ENCODE data around the gene ST14. TPM values are rescaled to one million over a fixed set of nuclear protein-coding genes. Genes with fewer than 3 reads are reported as not detected.
"Not testable (repeated sequence)": the region's sequence is repeated elsewhere in the genome, so short reads cannot be mapped to it uniquely, and the experiment has no call there.

The ST14 gene
- total RNA-seq, 1 experiment from 2014 or later, result 0.37 TPM

DNA sequence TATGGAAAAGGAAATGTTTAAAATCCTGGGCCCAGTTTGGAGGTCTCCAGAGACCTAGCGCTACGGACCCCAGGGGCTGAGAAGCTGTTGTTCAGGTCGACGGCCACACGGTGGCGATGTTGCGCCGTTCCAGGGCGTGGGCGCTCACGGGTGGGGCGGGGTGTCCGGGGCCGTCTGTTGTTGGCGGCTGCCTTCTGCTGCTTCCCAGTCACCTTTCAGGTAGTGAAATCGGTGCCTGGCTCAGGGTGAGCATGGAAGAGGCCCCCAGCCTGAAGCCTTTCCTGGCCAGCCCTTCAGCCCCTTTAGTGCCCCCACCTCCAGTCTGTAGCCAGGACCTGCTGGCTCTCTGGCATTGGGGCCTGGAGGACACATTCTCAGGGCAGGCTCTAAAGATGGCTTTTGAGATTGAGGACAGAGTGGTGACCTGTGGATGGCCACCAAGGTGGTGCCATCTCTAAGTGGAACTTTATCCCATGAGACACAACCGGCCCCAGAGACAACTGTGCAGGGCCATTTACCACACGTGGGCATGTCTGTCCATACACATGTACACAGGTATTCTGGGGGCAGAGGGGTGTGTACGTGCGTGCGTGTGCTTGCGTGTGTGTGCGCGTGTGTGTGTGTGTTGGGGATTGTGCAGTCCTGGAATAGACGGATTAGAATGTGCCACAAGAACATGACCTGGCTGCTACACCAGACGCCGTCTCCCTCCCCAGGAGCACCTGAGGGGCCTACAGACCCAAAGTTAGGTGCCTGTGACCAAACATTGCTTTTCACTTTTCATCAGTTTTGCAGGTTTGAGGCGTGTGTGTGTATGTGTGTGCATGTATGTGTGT lies 53.8 kb downstream of the ST14 start:
- in situ Hi-C loops (cut with HindIII; ENCODE audit: low pct_unique_long_range_greater_than_20kb, low sequenced_read_pairs), result no loop called here
- peak; percentile 11 for DNase-seq (ENCODE audit: low read depth)

GRCh38 chr11:130213979-130214281 lies 54.3 kb downstream of the ST14 start:
- DNase-seq (ENCODE audit: low read depth), result no peak
- in situ Hi-C loops (cut with HindIII; ENCODE audit: low pct_unique_long_range_greater_than_20kb, low sequenced_read_pairs), result no loop called here

GRCh38 chr11:130214861-130215530 lies 55.4 kb downstream of the ST14 start:
- DNase-seq (ENCODE audit: low read depth), result no peak
- in situ Hi-C loops (cut with HindIII; ENCODE audit: low pct_unique_long_range_greater_than_20kb, low sequenced_read_pairs), result no loop called here

- in situ Hi-C loops (cut with HindIII; ENCODE audit: low pct_unique_long_range_greater_than_20kb, low sequenced_read_pairs), result no loop called here
- no peak for DNase-seq (ENCODE audit: low read depth)
These were observed 56.1 kb downstream of the ST14 start for GRCh38 chr11:130215531-130216220.

- in situ Hi-C loops (cut with HindIII; ENCODE audit: low pct_unique_long_range_greater_than_20kb, low sequenced_read_pairs), result no loop called here
These were observed 56.6 kb downstream of the ST14 start for GRCh38 chr11:130216221-130216550.

GRCh38 chr11:130216591-130217132 lies 57.1 kb downstream of the ST14 start:
- no peak for DNase-seq (ENCODE audit: low read depth)
- in situ Hi-C loops (cut with HindIII; ENCODE audit: low pct_unique_long_range_greater_than_20kb, low sequenced_read_pairs), result no loop called here

More at GRCh38 chr11:130216221-130216550, 56.6 kb downstream of the ST14 start:
- no peak for DNase-seq (ENCODE audit: low read depth)

GRCh38 chr11:130217133-130218031 lies 57.8 kb downstream of the ST14 start:
- no peak for DNase-seq (ENCODE audit: low read depth)
- in situ Hi-C loops (cut with HindIII; ENCODE audit: low pct_unique_long_range_greater_than_20kb, low sequenced_read_pairs), result no loop called here

- in situ Hi-C loops (cut with HindIII; ENCODE audit: low pct_unique_long_range_greater_than_20kb, low sequenced_read_pairs), result no loop called here
- DNase-seq (ENCODE audit: low read depth), result no peak
These were observed 59.0 kb downstream of the ST14 start for GRCh38 chr11:130218501-130219070.

DNA sequence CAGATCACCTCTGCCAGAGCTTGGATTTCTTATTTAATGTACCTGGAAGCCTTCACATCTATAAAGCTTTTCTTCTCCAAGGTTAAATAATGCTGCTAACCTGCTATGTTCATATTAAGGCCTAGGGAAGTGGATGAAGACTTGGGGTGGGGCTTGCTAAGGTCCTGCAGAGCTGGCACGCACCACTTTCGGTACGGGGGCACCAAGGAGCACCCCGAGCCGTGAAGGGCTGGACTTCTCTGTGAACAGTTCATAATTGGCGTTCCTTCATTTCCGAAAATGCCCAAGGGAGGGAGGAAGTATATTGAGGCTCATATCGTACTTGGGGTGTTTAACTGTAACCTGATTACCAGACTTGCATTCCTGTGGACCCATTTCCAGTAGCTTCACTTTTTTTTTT lies 59.6 kb downstream of the ST14 start:
- DNase-seq (ENCODE audit: low read depth), result no peak
- in situ Hi-C loops (cut with HindIII; ENCODE audit: low pct_unique_long_range_greater_than_20kb, low sequenced_read_pairs), result no loop called here

DNA sequence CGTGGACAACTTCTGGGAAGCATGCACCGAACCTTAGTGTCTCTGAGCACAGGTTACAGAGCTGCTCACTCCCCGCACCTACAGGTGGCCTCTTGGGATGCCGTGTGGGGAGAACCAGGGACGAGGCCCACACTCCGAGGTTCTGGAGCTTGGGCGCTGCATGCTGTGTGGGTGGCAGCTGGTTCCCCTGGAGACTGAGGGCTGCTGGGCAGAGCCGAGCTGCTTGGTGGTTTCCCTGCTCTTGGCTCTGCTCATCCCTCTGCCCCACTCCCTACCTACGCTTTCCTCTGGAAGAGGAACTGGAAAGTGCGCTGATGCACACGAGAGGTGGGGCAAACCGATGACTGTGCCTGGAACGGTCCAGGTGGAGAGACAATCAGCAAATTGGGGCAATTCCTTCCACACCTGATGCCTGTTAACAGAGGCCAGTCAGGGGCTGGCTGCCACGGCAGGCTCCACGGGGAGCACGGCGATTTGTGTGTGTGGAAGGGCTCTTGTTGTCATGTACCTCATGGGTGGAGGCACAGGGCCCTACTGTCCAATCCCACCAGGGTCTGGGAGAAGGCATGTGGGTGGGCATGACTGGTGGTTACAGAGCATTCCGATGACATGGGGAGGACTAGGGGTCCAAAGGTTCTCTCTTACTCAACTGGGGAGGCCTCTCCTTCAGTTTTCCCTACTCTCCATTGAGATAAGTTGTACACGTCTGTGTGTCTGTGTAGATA lies 60.9 kb downstream of the ST14 start:
- in situ Hi-C loops (cut with HindIII; ENCODE audit: low pct_unique_long_range_greater_than_20kb, low sequenced_read_pairs), result no loop called here
- no peak for DNase-seq (ENCODE audit: low read depth)

DNA sequence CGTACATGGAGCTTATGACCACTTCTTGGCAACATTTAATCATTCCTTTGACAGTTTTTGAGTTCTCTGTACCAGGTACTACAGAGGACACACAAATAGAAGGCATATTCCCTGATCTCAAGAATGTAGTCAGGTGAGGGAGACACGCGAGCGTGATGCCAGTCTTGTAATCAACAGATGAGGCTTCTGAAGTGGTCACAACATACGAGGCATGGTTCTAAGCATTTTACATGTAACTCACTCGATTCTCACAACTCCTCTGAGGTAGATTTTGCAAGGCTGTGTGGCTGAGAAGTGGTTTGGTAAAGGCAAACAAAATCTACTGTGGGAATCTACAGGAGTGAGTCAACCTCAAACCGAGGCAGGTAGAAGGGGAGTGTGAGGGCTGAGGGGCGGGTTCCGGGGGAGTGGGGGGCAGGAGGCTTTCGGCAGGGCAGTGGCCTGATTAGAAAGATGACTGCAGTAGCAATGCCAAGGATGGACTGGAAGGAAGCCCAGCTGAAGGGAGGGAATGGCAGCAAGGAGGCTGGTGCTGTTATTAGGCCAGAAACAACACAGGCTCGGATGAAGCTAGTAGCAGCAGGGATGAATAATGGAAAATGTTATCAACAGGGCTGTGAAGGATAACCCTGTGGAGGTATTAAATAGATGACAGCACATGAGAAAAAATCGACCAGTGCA lies 63.8 kb downstream of the ST14 start:
- in situ Hi-C loops (cut with HindIII; ENCODE audit: low pct_unique_long_range_greater_than_20kb, low sequenced_read_pairs), result no loop called here
- no peak for DNase-seq (ENCODE audit: low read depth)

DNA sequence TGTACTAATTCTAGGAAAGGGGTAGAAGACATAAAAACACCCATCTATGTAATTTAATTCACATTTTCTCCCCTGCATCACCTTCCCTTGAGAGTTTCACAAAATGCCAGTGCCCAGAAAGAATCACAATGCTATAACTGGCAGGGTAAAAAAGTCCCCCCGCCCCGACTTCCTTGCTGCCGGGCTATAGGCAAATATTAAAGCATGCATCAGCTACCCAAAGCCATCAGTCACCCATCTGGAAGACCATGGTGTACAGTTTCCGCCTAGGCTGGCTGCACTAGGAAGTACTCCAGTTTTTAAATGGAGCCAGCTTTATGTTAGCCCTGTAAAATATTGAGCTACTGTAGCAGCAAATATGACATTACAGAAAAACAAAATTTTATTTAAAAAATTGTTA lies 67.8 kb downstream of the ST14 start:
- DNase-seq (ENCODE audit: low read depth), result no peak
- in situ Hi-C loops (cut with HindIII; ENCODE audit: low pct_unique_long_range_greater_than_20kb, low sequenced_read_pairs), result no loop called here

DNA sequence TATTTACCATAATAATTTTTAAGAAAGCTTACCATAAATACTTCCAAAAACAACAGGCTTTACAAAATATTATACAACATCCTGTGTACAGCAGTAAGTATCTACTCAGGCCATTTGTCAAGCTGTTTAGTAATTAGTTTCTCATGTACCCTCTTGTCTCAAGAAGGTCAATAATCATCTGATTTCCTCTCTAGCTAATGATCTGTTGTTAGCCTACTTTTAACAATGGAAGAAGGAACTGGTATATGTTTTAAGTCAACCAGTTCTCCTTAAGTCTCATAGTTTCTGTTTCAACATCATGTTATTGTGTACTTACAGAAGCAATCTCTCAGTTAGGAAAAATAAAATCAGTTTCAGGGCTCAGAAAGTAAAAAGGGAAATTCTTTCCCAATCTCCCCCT lies 73.9 kb downstream of the ST14 start:
- DNase-seq (ENCODE audit: low read depth); in situ Hi-C loops (cut with HindIII; ENCODE audit: low pct_unique_long_range_greater_than_20kb, low sequenced_read_pairs): not testable (repeated sequence)

DNA sequence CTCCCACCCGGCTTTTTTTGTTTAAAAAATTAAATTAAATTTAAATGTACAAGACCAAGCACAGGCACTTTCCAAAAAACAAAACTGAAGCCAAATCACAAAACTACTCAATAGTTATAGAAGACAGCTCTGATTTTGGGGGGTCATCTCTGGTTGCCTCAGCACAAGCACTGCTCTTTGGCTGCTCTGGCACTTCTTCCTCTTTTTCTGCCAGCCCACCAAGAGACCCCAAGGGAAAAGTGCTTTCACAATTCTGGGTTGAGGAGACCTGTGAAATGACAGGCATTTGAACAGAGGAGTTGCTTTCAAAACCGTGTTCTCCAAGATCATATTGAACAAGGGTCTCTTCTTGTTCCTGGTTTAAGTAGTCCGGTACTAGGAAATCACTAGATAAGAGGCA lies 74.3 kb downstream of the ST14 start:
- DNase-seq (ENCODE audit: low read depth); in situ Hi-C loops (cut with HindIII; ENCODE audit: low pct_unique_long_range_greater_than_20kb, low sequenced_read_pairs): not testable (repeated sequence)

GRCh38 chr11:130234315-130234714 lies 74.7 kb downstream of the ST14 start:
- DNase-seq (ENCODE audit: low read depth), result no peak
- in situ Hi-C loops (cut with HindIII; ENCODE audit: low pct_unique_long_range_greater_than_20kb, low sequenced_read_pairs), result no loop called here

- no peak for DNase-seq (ENCODE audit: low read depth)
- in situ Hi-C loops (cut with HindIII; ENCODE audit: low pct_unique_long_range_greater_than_20kb, low sequenced_read_pairs), result no loop called here
These were observed 77.9 kb downstream of the ST14 start for GRCh38 chr11:130237282-130238006.
